GM18498 (cell line): Measurements from ENCODE around the gene SPIB.
"Not testable (repeated sequence)": the region's sequence is repeated elsewhere in the genome, so short reads cannot be mapped to it uniquely, and the experiment has no call there.

Source experiments
- ATAC-seq: cut with Tn5 transposase; IDR thresholded peaks from one replicate; pipeline ENCODE4 v1.9.1; 2021; ENCODE audit warnings: mild to moderate bottlenecking, moderate library complexity; ENCODE audit not compliant: unreplicated experiment

The SPIB gene

GRCh38 chr19:50465986-50466705 is 47.4 kb downstream of the SPIB start:
- no peak for ATAC-seq

- ATAC-seq: no peak
Observed at GRCh38 chr19:50466706-50467039, 47.9 kb downstream of the SPIB start.

GRCh38 chr19:50467566-50467965 is 48.8 kb downstream of the SPIB start:
- no peak for ATAC-seq

- no peak for ATAC-seq
Observed at GRCh38 chr19:50468818-50469217, 50.1 kb downstream of the SPIB start.

- ATAC-seq: not testable (repeated sequence)
Observed at GRCh38 chr19:50473336-50473735, 54.6 kb downstream of the SPIB start.

GRCh38 chr19:50475101-50475568 is 56.4 kb downstream of the SPIB start:
- ATAC-seq: no peak

- no peak for ATAC-seq
Observed at GRCh38 chr19:50475736-50476223, 57.0 kb downstream of the SPIB start.

- ATAC-seq: peak; percentile 88
Observed at GRCh38 chr19:50476224-50476906, 57.6 kb downstream of the SPIB start, which contains the start of the genes EMC10 and GARIN5A. EMC10 (plus strand) TSS chr19:50476507; CDS start chr19:50476545, 38 bp downstream. GARIN5A (minus strand) TSS chr19:50476848; CDS start chr19:50476388, 460 bp downstream.

GRCh38 chr19:50476907-50477238 is 58.1 kb downstream of the SPIB start:
- no peak for ATAC-seq

GRCh38 chr19:50477751-50478515 is 59.2 kb downstream of the SPIB start:
- ATAC-seq: no peak

- ATAC-seq: no peak
Observed at GRCh38 chr19:50478901-50479715, 60.4 kb downstream of the SPIB start.

- no peak for ATAC-seq
Observed at GRCh38 chr19:50479761-50480251, 61.1 kb downstream of the SPIB start.

- ATAC-seq: no peak
Observed at GRCh38 chr19:50480281-50481111, 61.8 kb downstream of the SPIB start.
